GM12891 (cell line): ENCODE data around the gene CDHR3.

Experiments used
- PAX5 ChIP-seq: IDR thresholded peaks from 2 replicates; pipeline ENCODE4 v1.6.1; 2011; ENCODE audit warnings: low read length, moderate library complexity, mild to moderate bottlenecking; ENCODE audit not compliant: insufficient read depth, severe bottlenecking
- POLR2A ChIP-seq: IDR thresholded peaks from 2 replicates; pipeline ENCODE4 v1.6.1; 2011; ENCODE audit warnings: low read depth, low read length, control low read depth
- POLR2AphosphoS5 ChIP-seq: IDR thresholded peaks from 2 replicates; pipeline ENCODE4 v1.6.1; 2011; ENCODE audit warnings: low read depth, low read length, control low read depth
- POU2F2 ChIP-seq: IDR thresholded peaks from 2 replicates; pipeline ENCODE4 v1.6.1; 2011; ENCODE audit warnings: low read depth, mild to moderate bottlenecking, control low read depth, low read length, moderate library complexity
- SPI1 ChIP-seq: IDR thresholded peaks from 2 replicates; pipeline ENCODE4 v1.6.1; 2011; ENCODE audit warnings: low read depth, low read length, control low read depth
- TAF1 ChIP-seq: IDR thresholded peaks from 2 replicates; pipeline ENCODE4 v1.6.1; 2011; ENCODE audit warnings: low read depth, low read length, control low read depth

- TF ChIP-seq POLR2A (no peak), TAF1 (no peak), POLR2AphosphoS5 (no peak), PAX5 (no peak), SPI1 (no peak), POU2F2 (no peak)
Measured at GRCh38 chr7:106047184-106047583, 84.1 kb downstream of the CDHR3 start.
